Middle frontal gyrus (tissue), 1 donor: ENCODE measurements around the gene B3GALNT1.

Experiments
- DNase-seq: peaks from one replicate; pipeline ENCODE4 v3.0.0-alpha.2; 2015; ENCODE audit warnings: low spot score; ENCODE audit errors: extremely low spot score

Gene B3GALNT1

GRCh38 chr3:161104561-161105551, at the start of gene B3GALNT1:
B3GALNT1 (minus strand) TSS chr3:161105349; CDS start chr3:161086754, 18,595 bp downstream.
- DNase-seq = no peak

GRCh38 chr3:161153480-161153879, 48.3 kb upstream of the B3GALNT1 start:
- no peak for DNase-seq

- no peak for DNase-seq
Observed at GRCh38 chr3:161150001-161150525, 44.9 kb upstream of the B3GALNT1 start.

- no peak for DNase-seq
Observed at GRCh38 chr3:161149529-161149928, 44.4 kb upstream of the B3GALNT1 start.

- DNase-seq = no peak
Observed at GRCh38 chr3:161148832-161149475, 43.8 kb upstream of the B3GALNT1 start.

- DNase-seq = no peak
Observed at GRCh38 chr3:161142486-161142885, 37.3 kb upstream of the B3GALNT1 start.

- DNase-seq = no peak
Observed at GRCh38 chr3:161139686-161140085, 34.5 kb upstream of the B3GALNT1 start.

GRCh38 chr3:161137260-161137659, 32.1 kb upstream of the B3GALNT1 start:
- no peak for DNase-seq

GRCh38 chr3:161132391-161132790, 27.2 kb upstream of the B3GALNT1 start:
- no peak for DNase-seq

- DNase-seq = no peak
Observed at GRCh38 chr3:161126495-161126894, 21.3 kb upstream of the B3GALNT1 start.

- DNase-seq = no peak
Observed at GRCh38 chr3:161117646-161118045, 12.5 kb upstream of the B3GALNT1 start.

GRCh38 chr3:161108840-161109239, 3.7 kb upstream of the B3GALNT1 start:
- no peak for DNase-seq

- DNase-seq = no peak
Observed at GRCh38 chr3:161107311-161107710, 2.2 kb upstream of the B3GALNT1 start.

- no peak for DNase-seq
Observed at GRCh38 chr3:161103776-161104385, 1.3 kb downstream of the B3GALNT1 start.

- no peak for DNase-seq
Observed at GRCh38 chr3:161101609-161102008, 3.5 kb downstream of the B3GALNT1 start.

GRCh38 chr3:161100994-161101393, 4.2 kb downstream of the B3GALNT1 start:
- no peak for DNase-seq

GRCh38 chr3:161096771-161097367, 8.3 kb downstream of the B3GALNT1 start:
- no peak for DNase-seq

GRCh38 chr3:161093895-161094294, 11.3 kb downstream of the B3GALNT1 start:
- no peak for DNase-seq

- DNase-seq = no peak
Observed at GRCh38 chr3:161084277-161084676, 20.9 kb downstream of the B3GALNT1 start.

GRCh38 chr3:161083131-161083530, 22.0 kb downstream of the B3GALNT1 start:
- no peak for DNase-seq

- DNase-seq = no peak
Observed at GRCh38 chr3:161082063-161082462, 23.1 kb downstream of the B3GALNT1 start.
